H4 (cell line): ENCODE results near the gene DNAH8. TPM values are rescaled to one million over a fixed set of nuclear protein-coding genes. Genes with fewer than 3 reads are reported as not detected.

ENCODE experiments used
- DNase-seq: peaks from one replicate; pipeline ENCODE4 v3.0.0-alpha.2; 2015; ENCODE audit warnings: low spot score
- total RNA-seq: library from RNA; depleted of rRNA; stranded (reverse); fragments of >200 nt; shearing (Covaris generic); gene quantifications from 2 replicates; pipeline ENCODE4 v1.2.3, GENCODE V29; 2014

DNAH8 gene
- total RNA-seq, 1 experiment from 2014 or later: not detected

GRCh38 chr6:38702558-38703397, 12.3 kb upstream of the DNAH8 start, which contains the start of gene GLO1:
TSS of gene GLO1 (minus strand) at chr6:38703145. CDS start at chr6:38703054, 91 bp downstream.
- DNase-seq: peak; percentile 99

DNA sequence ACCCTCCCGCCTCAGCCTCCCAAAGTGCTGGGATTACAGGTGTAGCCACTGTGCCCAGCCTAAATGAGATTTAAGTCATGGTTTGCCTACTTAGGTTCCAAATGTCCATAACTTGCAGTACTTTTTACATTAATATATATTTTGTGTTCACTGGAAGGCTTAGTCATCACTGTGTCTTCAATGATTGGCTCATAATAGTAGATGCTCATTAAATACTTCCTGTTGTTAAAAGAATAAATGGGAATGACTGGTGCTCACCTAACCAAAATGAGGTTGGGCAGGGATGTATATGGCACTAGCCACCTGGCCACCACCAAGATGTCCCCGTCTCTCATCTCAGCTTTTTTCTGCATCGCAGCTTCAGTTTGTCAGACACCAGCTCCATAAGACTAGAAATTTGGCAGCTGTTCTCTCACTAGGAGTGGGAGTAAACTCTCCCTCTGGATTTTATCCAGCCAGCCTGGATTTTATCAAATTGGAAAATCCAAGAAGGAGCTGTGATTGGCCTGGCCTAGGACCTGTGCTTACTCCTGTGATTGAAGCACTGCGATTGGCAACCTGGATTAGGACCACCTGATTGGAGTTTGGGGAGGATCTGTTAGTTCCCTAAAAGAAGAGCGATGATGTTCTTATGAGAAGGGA, 11.0 kb upstream of the DNAH8 start:
- no peak for DNase-seq

DNA sequence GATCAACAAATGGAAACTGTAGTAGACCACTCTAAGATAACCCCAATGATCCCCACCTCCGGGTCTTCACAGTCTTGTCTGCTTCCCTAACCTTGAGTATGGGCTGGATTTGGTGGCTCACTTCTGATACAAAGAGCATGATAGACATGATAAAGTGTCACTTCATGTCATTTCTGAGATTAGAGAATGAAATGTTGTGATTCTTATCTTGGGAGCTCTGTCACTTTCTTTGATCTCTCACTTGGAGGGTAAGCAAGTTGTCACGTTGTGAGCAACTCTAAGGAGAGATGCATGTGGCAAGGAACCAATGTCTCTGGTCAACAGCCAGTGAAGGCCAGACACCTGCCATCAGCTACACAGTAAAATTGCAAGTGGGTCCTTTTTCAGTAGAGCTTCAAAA, 9.2 kb upstream of the DNAH8 start:
- no peak for DNase-seq

DNA sequence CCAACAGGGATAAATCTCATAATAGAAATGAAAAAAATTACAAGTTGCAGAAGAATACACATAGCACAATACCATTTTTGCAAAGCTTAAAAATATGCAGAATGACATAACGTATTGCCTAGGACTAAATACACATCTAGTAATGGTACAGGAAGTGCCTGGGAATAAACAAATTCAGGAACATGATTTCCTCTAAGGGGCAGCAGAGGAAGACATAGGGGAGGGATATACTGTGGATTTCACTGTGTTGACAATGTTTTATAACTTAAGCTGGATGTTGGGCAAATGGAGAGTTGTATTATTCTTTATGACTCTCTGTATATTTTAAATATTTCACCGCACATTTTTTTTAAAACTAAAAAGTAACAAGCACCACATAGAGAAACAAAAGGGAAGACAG, 6.6 kb upstream of the DNAH8 start:
- no peak for DNase-seq

DNA sequence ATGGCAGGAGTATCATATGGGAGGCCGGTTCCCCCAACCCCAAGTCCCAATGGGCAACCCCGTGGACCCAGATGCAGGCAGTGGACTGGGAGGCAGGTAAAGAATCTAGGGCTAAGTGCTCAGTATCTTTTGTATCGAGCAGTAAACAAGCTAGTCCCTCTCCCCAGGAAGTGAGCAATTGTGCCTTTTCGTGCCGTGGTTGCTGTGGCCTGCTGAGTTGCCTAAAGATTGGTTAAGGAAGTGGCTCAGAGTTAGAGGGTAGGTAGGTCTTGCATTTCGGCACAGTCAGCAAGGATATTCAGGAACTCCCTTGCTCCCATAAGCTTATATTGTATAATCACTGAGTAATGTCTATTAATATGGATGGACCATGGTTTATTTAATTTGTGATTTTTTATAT, 1.3 kb upstream of the DNAH8 start:
- DNase-seq: peak; percentile 40

DNA sequence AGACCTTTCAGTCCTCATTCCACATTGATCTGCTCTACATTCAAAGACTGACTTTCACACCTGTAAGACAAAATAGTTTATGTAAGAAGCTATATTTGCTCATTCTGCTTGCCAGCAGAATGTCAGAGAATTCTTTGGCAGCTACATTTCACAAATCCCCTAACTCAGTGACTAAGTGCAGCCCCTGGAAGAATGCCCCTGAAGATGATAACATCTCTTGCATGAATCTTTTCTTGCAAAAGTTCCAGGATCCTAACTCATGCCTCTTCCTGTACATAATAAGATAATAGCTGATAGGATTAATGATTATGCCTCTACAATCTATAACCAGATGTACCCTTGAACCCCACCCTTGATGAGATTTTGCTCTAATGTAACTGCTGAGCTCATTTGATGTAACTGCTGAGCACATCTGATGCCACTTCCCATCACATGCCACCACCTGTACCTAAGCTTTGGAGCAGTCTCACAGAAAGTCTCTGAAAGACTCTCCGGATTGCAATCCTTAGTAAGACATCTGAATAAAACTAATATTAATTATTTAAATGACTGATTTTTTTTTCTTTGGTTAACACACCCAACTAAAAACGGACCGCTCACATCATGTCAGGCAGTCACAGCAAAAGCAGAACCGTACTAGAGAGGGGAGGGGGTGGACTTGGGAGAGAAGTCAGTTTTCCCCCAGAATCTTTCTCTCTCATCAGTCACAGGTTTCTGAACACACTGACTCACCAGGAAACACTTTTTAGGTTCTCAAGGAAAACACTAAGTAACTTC, 684 bp upstream of the DNAH8 start:
- no peak for DNase-seq

DNA sequence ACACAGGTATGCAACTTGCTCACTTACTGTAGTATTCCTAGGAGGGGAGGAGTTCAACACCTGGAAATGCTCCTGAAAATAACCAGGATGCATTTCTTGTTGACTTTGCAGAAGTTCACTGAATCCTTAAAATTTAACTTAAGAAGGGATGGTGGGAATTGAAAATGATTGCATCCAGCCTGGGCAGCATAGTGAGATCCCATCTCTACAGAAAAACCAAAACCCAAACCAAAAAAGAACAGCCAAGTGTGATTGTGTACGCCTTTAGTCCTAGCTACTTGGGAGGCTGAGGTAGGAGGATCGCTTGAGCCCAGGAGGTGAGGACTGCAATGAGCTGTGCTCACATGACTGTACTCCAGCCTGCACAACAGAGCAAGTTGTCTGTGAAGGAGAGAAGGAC, 1.7 kb downstream of the DNAH8 start:
- no peak for DNase-seq

GRCh38 chr6:38719358-38719757, 4.2 kb downstream of the DNAH8 start:
- DNase-seq: no peak

DNA sequence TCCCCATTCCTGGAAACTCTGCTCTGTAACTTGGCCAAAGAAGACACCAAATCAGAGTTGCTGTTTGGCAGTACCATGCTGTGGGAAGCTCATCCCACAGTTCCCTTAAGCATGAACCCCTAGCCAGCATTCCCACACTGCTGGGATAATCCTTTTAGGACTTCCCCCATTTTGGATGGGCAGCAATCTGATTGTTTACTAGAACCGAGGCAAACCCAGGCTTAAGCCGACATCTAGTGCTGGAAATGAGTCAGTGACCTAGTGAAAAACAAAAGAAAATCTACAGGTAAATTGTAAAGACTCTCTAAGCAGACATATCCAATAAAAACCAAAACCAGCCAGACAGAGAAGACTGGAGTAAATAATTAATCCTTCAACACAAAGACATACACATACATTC, 5.2 kb downstream of the DNAH8 start:
- DNase-seq: peak; percentile 29

GRCh38 chr6:38722038-38722437, 6.9 kb downstream of the DNAH8 start:
- DNase-seq: no peak

DNA sequence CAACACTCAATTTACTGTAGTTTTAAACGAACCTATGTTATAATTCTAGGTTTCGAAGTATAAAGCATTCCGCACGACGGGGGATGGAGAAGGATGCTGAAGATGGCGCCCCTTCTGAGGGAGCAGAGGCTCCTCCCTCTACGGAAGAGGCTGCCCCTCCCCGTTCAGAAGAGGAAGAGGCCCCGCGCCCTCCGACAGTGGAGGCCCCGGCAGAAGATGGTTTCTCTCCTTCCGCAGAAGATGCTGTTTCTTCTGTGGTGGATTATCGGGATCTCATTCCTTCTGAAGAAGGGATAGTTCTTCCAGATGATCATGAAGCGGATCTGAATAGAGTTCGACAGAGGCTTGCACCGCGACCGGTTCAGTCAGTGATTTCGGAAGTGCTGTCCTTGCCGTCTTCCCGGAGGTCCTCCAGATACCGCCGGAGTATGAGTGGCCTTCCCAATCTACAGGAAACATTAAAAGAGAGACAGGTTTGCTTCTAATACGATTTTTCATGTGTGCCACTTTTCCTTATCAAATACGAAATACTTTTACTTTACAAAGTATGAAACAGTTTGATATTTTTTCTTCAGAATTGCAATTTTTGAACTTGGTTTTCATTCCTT, 7.7 kb downstream of the DNAH8 start:
- DNase-seq: no peak

DNA sequence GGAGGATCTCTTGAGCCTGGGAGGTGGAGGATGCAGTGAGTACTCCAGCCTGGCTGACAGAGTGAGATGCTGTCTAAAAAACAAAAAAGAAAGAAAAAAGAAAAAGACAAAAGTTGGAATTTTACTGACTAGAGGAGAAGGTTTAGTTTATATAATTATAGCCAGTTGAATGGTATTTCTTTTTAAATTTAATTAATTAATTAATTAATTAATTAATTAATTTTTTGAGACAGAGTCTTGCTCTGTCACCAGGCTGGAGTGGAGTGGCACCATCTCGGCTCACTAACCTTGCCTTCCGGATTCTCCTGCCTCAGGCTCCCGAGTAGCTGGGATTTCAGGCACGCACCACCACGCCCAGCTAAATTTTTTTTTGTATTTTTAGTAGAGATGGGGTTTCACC, 8.7 kb downstream of the DNAH8 start:
- no peak for DNase-seq

GRCh38 chr6:38724343-38724742, 9.2 kb downstream of the DNAH8 start:
- no peak for DNase-seq

- peak; percentile 31 for DNase-seq
Observed at GRCh38 chr6:38725414-38726183, 10.5 kb downstream of the DNAH8 start.

DNA sequence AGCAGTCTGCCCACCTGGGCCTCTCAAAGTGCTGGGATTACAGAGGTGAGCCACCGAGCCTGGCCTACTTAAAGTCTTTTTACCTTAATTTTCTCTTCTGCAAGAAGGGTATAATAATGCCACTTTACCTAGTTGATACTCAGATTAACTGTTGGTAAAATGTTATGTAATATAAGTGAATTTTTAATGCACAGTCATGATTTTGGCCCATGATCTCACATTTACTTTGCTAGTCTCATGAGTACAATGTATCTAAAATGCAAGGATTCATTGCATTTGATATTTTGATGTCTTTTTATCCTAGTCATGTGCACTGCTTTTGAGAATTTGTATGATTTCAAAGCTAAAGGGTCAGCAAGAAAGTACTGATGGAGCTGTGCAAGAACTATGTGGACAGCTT, 13.1 kb downstream of the DNAH8 start:
- no peak for DNase-seq

- DNase-seq: no peak
Observed at GRCh38 chr6:38730140-38730862, 15.2 kb downstream of the DNAH8 start.

DNA sequence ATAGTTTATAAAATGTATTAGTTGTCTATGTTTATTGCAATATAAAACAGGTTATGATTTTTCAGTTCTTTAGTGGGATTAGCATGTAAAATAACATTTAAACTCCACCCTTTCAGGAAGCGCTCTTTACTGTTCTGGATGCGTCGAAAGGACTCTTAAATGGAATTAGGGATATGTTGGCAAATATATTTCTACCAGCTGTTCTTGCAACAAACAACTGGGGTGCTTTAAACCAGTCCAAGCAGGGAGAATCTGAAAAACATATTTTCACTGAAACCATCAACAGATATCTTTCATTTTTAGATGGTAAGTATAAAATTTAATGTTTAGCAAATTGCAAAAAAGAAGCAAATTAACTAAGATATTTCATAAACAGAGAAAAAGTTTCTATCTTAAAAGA, 21.8 kb downstream of the DNAH8 start:
- DNase-seq: no peak

DNA sequence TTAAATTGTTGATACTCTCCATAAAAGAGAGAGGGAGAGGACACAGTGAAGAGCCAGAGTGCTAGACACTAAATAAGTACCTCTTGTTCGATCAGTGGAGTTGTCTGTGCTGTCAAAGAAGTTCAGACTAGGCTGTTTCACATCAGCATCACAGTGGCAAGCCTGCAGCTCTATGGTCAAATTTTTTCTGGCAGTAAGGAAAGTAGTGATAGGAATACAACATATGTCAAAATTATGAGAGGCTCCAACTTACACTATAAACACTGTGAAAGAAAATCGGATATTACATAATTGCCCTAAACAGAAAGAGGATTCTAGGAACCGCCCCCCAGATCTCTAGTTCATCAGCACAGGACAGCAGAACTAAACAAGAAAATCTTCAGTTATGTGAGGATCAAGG, 23.1 kb downstream of the DNAH8 start:
- DNase-seq: no peak

DNA sequence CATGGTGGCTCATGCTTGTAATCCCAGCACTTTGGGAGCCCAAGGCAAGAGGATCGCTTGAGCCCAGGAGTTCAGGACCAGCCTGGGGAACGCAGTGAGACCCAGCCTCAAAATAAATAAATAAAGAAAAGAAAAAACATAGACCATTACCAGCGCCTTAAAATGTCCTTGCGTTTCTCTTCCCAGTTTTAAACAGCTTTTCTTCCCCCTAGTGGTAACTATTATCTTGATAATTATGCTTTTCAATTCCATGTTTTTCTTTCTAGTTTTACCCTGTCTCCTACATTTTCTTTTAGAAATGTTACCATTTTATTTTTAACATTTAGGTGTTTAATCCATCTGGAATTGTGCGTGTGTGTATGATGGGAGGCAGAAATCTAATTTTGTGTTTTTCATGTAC, 24.4 kb downstream of the DNAH8 start:
- DNase-seq: no peak

- DNase-seq: no peak
Observed at GRCh38 chr6:38749473-38749872, 34.4 kb downstream of the DNAH8 start.
